Measurements from ENCODE around the gene C2orf78.
"Not testable (repeated sequence)": the region's sequence is repeated elsewhere in the genome, so short reads cannot be mapped to it uniquely, and the experiment has no call there.

The C2orf78 gene

GRCh38 chr2:73783402-73783801 is 581 bp upstream of the C2orf78 start:
- DNase-seq = not testable (repeated sequence)

GRCh38 chr2:73811878-73812277 is 27.9 kb downstream of the C2orf78 start:
- no peak for DNase-seq

GRCh38 chr2:73812635-73813034 is 28.7 kb downstream of the C2orf78 start:
- no peak for DNase-seq

GRCh38 chr2:73818296-73818695 is 34.3 kb downstream of the C2orf78 start:
- DNase-seq = no peak

GRCh38 chr2:73821227-73821626 is 37.2 kb downstream of the C2orf78 start:
- DNase-seq = no peak

GRCh38 chr2:73821669-73822068 is 37.7 kb downstream of the C2orf78 start:
- no peak for DNase-seq

- DNase-seq = no peak
Measured at GRCh38 chr2:73822276-73822675, 38.3 kb downstream of the C2orf78 start.

GRCh38 chr2:73822991-73823390 is 39.0 kb downstream of the C2orf78 start:
- DNase-seq = no peak

GRCh38 chr2:73823416-73823815 is 39.4 kb downstream of the C2orf78 start:
- no peak for DNase-seq

- peak; percentile 43 for DNase-seq
Measured at GRCh38 chr2:73823916-73824523, 40.0 kb downstream of the C2orf78 start.

- DNase-seq = no peak
Measured at GRCh38 chr2:73825408-73825807, 41.4 kb downstream of the C2orf78 start.

GRCh38 chr2:73827018-73827417 is 43.0 kb downstream of the C2orf78 start:
- DNase-seq = no peak

GRCh38 chr2:73827660-73828388 is 43.8 kb downstream of the C2orf78 start:
- DNase-seq = no peak

GRCh38 chr2:73828389-73828817 is 44.4 kb downstream of the C2orf78 start:
- DNase-seq = no peak

- peak; percentile 93 for DNase-seq
Measured at GRCh38 chr2:73828818-73829570, 45.0 kb downstream of the C2orf78 start, which contains the start of gene STAMBP. STAMBP (plus strand) TSS chr2:73828961; CDS start chr2:73830857, 1,896 bp downstream.

GRCh38 chr2:73830871-73831401 is 47.0 kb downstream of the C2orf78 start:
- no peak for DNase-seq

GRCh38 chr2:73832930-73833329 is 48.9 kb downstream of the C2orf78 start:
- DNase-seq = no peak

GRCh38 chr2:73836141-73836943 is 52.4 kb downstream of the C2orf78 start:
- DNase-seq = no peak

GRCh38 chr2:73837847-73838585 is 54.0 kb downstream of the C2orf78 start:
- no peak for DNase-seq

GRCh38 chr2:73838889-73839534 is 55.0 kb downstream of the C2orf78 start:
- no peak for DNase-seq
